NCI-H2171 treated with DMSO at 0.1 percent for 48 hours (cell line): ENCODE measurements around the gene IFIT2.
"Not testable (repeated sequence)": the region's sequence is repeated elsewhere in the genome, so short reads cannot be mapped to it uniquely, and the experiment has no call there.

Experiments
- DNase-seq: peaks from one replicate; lab custom pipeline; 2025; lab: John Stamatoyannopoulos, UW

The IFIT2 gene

DNA sequence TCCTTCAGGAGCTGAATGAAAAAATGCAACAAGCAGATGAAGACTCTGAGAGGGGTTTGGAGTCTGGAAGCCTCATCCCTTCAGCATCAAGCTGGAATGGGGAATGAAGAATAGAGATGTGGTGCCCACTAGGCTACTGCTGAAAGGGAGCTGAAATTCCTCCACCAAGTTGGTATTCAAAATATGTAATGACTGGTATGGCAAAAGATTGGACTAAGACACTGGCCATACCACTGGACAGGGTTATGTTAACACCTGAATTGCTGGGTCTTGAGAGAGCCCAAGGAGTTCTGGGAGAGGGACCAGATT is 5.4 kb downstream of the IFIT2 start:
- DNase-seq, result no peak

DNA sequence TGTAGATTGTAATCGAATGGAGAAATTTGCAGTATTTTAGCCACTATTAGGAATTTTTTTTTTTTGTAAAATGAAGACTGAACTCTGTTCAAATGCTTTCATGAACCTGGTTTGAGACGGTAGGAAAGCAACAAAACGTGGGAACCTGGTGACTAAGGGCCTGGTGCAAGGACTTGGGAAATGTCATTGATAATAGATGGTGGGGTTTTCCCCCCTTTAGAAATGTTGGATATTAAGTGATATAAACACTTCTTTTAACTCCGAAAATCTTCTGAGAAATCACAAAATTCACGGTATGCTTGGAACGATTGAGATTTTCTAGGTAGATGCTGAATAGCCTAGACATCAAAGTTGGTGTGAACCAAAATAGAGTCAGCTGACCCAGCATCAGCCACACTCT is 6.4 kb downstream of the IFIT2 start:
- DNase-seq, result no peak

DNA sequence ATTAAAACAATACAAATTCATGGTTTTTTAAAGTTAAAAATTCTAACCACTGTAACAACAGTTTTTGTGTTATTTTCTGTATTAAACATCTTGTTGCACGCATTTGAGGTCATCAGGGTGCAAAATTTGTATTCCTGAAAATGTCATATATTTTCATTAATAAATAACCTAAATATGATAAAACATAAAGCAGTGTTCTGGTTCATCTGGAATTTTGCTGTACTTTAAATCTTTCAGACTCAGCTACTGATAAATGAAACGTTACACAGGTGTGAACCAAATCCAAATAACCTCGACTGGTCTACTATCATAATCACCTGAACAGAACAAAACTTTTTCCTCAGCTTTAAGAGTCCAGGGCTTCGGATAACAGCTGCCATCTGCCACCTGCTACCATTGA is 6.9 kb downstream of the IFIT2 start:
- no peak for DNase-seq

DNA sequence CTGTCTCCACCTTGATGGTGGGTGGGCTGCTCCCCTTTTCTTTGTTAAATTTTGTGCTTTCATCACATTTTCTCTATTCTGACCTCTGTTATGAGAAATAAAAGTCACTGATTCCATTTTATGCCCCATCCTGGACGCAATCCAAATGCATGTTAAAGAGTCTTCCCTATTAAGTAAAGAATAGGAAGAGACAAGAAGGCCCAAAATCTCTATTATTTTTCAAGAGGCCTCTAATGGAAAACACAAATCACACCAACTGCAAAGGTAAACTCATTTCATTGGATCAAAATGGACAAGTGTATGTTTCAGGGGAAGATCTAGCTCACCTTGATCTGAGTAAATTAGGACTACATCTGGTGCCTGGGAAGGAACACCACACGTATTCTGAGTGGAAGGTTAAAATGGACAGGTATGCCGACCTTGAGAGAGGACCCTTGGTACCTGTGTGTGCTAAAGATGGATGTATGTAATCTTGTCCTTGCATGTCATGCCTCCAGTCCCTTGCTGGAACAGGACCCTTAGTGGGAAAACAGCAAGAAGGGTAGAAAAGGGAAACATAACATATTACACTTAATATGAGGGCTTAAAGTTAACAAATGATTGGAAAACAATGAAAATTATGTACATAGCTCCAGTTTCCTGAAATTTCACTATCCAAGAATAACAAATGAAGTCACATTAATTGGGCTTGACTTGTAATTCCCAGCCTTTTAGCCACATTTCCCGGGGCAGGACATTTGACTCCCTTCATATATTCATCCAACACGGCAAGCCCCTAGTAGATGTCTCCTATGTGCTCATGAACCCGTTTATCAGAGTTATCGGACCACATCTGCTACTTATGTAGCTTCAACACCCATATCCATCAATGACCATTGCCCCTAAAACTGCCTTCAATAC is 7.6 kb downstream of the IFIT2 start:
- no peak for DNase-seq

DNA sequence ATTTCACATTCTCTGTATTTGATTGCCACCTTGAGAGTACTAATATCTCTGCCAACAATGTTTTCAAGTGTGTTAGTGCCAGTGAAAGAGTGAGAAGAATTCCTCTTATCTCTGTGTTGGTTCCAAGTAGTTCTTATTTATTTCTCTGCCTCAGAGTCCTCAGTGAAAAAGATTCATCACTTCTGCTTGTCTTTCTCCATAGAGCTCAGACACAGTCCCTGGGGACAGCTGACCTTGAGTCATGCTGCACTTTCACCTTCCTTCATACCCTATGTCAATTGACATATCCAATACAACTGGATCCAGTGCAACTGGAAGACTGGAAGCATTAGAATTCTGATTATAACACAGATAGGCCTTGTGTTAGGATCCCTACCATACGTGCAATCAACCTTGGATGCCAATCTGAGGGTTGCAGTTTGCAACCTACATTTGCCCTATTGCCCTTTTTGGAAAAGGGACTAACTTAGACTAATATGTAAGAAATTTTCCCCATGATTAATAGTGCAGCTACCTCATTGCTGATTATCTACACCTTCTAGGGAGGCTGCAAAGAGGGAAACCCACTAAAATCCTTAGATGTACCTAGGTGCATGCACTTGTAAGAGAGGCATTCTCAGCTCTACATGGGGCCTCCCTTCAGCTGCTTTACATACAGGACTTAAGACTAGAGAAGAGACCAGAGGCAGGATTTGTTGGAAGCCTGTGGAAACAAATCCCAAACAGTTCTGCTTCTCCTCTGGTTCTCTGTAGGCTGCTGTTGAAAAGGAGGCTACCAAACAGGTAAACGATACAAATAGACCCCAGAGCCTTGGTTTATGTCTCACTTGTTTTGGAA is 8.4 kb downstream of the IFIT2 start:
- no peak for DNase-seq

DNA sequence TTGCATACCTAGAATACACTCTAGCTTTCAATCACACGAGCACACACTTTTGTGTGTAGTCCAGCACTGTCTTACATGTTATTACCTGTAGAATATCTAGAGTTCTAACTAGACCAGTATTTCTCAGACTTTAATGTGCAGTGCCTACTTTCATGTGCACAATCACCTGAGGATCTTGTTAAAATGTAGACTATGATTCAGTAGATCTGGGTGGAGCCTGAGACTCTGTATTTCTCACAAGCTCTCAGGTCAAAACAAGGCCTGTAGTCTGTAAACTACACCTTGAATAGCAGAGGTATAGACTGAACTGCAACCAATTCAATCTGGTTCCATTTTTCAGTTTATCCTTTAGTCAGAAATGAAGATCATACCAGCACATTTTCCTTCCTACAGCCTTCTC is 11.1 kb downstream of the IFIT2 start:
- DNase-seq, result no peak

DNA sequence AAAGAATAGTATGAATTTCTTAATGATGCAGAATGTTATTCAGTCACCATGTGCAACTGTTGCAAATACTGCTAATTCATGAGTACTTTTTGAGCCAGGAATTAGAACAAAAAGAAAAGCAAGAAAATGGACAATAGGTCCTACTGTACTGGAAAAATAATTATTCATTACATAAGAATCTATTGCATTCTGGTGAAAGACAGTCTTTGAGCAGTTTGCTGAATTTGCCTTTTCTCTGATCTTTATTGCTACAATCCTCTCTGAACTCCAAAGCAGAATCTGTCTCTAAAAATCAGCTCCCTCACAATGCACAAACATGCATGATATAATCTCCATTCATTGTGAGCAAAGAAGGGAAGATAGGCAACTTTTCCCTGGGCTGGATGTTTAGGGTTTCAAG is 12.8 kb downstream of the IFIT2 start:
- no peak for DNase-seq

DNA sequence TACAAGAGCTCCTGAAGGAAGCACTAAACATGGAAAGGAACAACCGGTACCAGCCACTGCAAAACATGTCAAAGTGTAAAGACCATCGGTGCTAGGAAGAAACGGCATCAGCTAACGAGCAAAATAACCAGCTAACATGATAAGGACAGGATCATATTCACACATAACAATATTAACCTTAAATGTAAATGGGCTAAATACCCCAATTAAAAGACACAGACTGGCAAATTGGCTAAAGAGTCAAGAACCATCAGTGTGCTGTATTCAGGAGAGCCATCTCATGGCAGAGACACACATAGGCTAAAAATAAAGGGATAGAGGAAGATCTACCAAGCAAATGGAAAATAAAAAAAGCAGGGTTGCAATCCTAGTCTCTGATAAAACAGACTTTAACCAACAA is 16.2 kb downstream of the IFIT2 start:
- DNase-seq, result not testable (repeated sequence)

DNA sequence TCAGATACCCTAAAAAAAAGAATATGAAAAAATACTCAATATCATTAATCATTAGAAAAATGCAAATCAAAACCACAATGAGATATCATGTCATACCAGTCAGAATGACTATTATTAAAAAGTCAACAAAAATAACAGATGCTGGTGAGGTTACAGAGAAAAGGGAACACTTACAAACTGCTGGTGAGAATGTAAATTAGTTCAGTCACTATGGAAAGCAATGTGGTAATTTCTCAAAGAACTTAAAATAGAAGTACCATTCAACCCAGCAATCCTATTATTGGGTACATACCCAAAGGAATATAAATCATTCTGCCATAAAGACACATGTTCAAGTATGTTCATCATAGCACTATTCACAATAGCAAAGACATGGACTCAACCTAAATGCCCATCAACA is 23.2 kb downstream of the IFIT2 start:
- not testable (repeated sequence) for DNase-seq

DNA sequence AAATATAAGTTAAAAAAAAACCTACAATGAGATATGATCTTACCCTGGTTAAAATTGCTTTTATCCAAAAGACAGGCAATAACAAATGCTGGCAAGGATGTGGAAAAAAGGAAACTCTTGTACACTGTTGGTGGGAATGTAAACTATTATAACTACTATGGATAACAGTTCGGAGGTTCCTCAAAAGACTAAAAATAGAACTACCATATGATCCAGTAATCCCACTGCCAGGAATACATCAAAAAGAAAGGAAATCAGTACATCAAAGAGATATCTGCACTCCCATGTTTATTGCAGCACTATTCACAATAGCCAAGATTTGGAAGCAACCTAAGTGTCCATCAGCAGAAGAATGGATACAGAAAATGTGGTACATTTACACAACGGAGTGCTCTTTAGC is 24.0 kb downstream of the IFIT2 start:
- not testable (repeated sequence) for DNase-seq

DNA sequence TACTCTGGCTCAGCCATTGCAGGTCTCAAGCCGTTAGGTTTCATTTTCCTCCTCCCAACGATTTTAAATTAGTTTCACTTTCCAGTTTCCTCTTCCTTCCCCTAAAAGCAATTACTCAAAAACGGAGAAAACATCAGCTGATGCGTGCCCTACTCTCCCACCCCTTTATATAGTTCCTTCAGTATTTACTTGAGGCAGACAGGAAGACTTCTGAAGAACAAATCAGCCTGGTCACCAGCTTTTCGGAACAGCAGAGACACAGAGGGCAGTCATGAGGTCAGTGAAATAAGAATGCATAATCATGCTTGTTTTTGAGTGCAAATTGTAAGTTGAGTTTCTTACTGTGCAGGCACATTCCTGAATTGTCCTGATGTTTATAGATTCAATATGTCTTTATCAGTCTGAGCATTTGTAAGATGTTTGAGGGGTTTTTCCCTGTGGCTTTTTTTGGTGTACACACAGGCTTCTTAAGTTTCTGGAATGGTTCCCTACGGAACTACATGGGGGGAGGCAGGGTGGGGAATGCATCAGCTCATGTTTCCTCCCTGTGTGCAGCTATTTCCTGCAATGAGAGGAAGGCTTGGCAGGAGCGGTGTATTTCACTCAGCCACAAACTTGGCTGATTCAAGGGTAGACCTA is 26.1 kb downstream of the IFIT2 start, which contains the start of gene IFIT3:
Gene IFIT3, plus strand, starts transcription at position 195 of the 639 bp plus-strand sequence. Its CDS starts 77 bp downstream, at position 272.
- DNase-seq, result peak; percentile 14

DNA sequence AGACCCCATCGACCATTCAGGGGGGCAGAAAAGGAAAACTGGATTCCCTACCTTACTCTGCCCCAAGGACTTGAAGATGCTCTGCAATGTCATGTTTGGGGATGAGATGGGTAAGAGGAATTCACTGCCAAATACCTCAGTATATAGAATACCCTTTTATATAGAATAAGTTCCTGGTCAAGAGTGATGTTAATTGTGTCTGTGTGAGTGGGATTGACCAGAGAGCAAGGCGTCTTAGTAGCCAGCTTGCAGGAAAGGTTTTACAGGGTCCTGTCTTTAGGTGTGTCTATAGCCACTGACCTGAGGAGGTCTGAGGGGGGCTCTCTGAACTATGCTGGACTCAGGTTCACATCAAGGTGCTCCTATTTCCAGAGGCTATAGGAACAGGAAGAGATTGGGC is 27.3 kb downstream of the IFIT2 start:
- no peak for DNase-seq

DNA sequence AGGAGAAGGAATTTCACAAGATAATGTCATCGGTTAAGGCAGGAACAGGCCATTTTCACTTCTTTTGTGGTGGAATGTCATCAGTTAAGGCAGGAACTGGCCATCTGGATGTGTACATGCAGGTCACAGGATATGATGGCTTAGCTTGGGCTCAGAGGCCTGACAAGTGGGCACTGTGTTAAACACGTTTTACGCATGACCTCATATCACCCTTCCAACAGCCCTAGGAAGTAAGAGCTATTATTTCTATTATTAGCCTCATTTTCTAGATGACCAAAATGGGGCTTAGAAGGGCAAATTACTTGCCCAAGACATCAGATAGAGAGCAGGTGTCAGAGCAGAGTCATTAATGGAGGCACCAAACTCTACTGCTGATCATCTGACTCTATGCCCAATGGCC is 28.2 kb downstream of the IFIT2 start:
- not testable (repeated sequence) for DNase-seq

DNA sequence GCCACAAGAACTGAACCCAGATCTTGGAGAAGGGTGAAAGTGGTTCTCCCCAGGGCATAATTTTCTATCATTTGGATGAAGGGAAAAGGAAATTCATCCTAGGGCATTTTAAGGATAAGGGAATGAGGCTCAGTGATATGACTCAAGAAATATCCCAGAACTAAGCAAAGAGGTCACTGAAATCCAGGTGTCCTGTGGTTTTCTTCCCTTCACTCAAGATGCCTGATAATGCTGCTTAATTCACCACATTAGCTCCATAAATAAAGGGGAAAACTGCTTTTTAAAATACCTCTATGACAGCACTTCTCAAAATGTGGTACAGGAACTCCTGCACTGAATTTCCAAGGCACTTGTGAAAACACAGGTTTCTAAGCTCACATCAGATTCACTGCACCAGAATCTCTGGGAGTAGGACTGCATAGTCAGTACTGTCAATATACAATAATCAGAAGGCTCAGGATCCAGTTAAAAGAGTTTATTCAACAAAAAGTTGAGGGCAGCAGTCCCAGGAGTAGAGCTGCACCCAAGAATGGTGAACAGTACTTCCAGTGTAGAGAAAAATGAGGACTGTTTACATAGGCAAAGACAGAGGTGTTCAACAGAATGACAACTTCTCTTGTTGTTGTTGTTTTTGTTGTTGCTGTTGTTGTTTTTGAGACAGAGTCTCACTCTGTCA is 28.8 kb downstream of the IFIT2 start:
- DNase-seq, result no peak

DNA sequence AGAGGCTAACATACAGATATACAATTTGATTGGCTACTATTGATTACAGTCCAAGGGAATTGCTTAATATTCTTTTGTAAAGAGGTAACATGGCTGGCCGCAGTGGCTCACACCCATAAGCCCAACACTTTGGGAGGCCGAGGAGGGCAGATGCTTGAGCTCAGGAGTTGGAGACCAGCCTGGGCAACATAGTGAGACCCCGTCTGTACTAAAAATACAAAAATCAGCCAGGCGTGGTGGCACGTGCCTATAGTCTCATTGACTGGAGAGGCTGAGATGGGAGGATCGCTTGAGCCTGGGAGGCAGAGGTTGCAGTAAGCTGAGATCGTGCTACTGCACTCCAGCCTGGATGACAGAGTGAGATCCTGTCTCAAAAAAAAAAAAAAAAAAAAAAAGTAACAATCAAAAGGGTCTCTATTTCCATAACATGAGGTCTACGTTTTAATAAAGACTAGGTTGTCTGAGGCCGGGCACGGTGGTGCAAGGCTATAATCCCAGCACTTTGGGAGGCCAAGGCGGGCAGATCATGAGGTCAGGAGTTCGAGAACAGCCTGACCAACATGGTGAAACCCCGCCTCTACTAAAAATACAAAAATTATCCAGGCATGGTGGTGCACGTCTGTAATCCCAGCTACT is 29.8 kb downstream of the IFIT2 start:
- not testable (repeated sequence) for DNase-seq

DNA sequence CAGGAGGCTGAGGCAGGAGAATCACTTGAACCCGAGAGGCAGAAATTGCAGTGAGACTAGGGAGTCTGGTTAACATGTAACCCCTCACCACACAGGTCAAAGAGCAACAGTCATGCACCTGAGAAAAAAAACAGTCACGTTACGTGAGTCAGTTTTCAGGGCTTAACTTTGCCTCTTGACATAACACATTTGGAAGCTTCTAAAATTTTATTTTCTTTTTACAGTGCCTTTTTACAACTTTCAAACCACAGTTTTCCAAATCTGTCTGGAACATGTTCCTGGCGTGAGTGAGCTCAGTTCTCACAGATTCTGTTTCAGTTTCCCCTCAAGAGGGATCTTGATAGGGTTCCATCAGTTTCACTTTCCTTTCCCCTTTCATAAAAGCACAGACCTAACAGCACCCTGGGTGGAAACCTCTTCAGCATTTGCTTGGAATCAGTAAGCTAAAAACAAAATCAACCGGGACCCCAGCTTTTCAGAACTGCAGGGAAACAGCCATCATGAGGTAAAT is 30.3 kb downstream of the IFIT2 start:
- DNase-seq, result no peak

DNA sequence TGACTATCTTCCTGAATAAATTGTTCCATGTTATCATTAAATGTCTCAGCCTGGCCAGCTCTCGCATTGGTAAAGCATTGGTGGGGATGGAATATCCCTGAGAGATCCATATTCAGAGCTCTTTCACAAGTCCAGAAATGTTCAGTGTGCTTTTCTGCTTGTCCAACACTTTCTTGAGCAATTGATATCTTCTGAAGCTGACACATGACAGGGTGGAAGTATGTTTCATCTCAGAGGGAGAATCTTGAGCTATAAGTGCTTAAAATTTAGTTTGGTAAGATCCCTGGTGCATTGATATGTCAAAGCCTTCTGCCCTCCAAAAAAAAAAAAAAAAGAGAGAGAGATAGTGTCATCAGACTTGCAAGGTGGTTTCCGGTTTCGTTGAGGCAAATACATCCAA is 33.4 kb downstream of the IFIT2 start:
- DNase-seq, result no peak

DNA sequence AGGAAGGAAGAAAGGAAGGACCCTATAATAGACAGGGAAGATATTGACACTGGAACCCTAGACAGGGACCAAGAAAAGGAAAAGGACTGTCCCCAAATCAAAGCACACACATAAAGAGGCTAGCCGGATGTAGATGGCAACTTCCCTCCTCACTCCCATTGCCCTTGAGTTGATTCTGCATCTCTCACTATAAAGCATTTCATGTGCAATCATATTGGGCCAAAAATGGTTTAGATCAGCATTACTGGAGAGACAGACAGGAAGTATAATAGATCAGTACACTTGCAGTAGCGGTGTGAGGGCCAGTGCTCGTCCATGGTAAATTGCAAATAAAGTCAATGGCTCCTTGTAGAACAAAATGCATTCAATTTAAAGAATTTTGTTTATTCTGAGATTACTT is 34.4 kb downstream of the IFIT2 start:
- DNase-seq, result no peak

DNA sequence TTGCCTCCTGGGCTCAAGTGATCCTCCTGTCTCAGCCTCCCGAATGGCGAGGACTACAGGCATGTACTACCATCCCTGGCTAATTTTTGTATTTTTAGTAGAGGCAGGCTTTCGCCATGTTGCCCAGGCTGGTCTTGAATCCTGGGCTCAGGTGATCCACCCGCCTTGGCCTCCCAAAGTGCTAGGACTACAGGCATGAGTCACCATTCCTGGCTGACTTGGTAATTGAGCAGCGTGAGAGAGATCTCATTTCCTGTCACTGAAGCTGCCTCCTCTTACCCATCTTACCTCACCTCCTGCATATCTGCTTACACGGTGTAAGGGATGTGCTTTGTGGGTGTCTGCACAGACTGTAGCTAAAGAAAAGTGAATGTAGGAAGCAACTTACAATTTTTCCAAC is 35.6 kb downstream of the IFIT2 start:
- DNase-seq, result no peak

DNA sequence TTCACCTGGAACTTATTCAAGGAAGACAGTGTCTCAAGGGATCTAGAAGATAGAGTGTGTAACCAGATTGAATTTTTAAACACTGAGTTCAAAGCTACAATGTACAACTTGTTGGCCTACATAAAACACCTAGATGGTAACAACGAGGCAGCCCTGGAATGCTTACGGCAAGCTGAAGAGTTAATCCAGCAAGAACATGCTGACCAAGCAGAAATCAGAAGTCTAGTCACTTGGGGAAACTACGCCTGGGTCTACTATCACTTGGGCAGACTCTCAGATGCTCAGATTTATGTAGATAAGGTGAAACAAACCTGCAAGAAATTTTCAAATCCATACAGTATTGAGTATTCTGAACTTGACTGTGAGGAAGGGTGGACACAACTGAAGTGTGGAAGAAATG is 36.9 kb downstream of the IFIT2 start:
- no peak for DNase-seq

DNA sequence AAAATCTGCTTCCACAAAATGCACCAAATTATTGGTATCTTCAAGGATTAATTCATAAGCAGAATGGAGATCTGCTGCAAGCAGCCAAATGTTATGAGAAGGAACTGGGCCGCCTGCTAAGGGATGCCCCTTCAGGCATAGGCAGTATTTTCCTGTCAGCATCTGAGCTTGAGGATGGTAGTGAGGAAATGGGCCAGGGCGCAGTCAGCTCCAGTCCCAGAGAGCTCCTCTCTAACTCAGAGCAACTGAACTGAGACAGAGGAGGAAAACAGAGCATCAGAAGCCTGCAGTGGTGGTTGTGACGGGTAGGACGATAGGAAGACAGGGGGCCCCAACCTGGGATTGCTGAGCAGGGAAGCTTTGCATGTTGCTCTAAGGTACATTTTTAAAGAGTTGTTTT is 38.0 kb downstream of the IFIT2 start:
- no peak for DNase-seq
